GM12878 (cell line): ENCODE data around the gene CCIN. TPM values are rescaled to one million over a fixed set of nuclear protein-coding genes. Genes with fewer than 3 reads are reported as not detected.

Experiments
- ATAC-seq: fragments of 200-7000 bp; cut with Tn5 transposase; 3 replicates; pipeline ENCODE4 v1.9.1; 2020; ENCODE audit warnings: mild to moderate bottlenecking, moderate library complexity
- BruUV-seq: library from RNA; stranded (reverse); fragments of 400-500 nt; replicated peaks from 2 replicates; lab custom pipeline; 2021; lab: Mats Ljungman, UMichigan
- CTCF ChIA-PET: fragments of 300-600 bp; sonication (Branson Sonifier 250); formaldehyde crosslinking; extraction: SDS; loops from one replicate; lab custom pipeline; 2021; ENCODE audit warnings: inconsistent platforms; lab: Yijun Ruan, JAX
- POLR2A ChIA-PET: fragments of 350-600 bp; formaldehyde crosslinking; extraction: SDS; loops from one replicate; lab custom pipeline; 2021; ENCODE audit warnings: inconsistent platforms; lab: Charles Lee
- RAD21 ChIA-PET: fragments of 300-600 bp; sonication (Branson Sonifier 250); formaldehyde crosslinking; loops from one replicate; lab custom pipeline; 2023; ENCODE audit warnings: antibody characterized with exemption; ENCODE audit not compliant: unreplicated experiment; lab: Charles Lee
- SMC1A ChIA-PET: fragments of 300-600 bp; sonication (Branson Sonifier 250); formaldehyde crosslinking; loops from one replicate; lab custom pipeline; 2023; ENCODE audit not compliant: unreplicated experiment, uncharacterized antibody; lab: Charles Lee
- DNase-seq: peaks from one replicate; pipeline ENCODE4 v3.0.0-alpha.2; 2011; ENCODE audit warnings: low read depth, low spot score
- FAIRE-seq: peaks from 3 replicates; lab custom pipeline; 2011; peaks lifted over from hg19 to GRCh38; lab: Jason Lieb, UNC
- H2AFZ ChIP-seq: 2 replicates; pipeline ENCODE4 v1.6.0; 2011; ENCODE audit warnings: low read depth, low read length, control low read depth; ENCODE audit not compliant: control insufficient read depth
- H3K27ac ChIP-seq: 2 replicates; pipeline ENCODE4 v1.5.1; 2011; ENCODE audit warnings: control low read depth; ENCODE audit not compliant: control insufficient read depth, insufficient read depth
- H3K27me3 ChIP-seq, 2 experiments: replicated peaks in 1 of 2; 2 replicates each; pipeline versions ENCODE4 v1.6.0 to v1.6.1; 2011; ENCODE audit warnings: low read length in 1 of 2; ENCODE audit not compliant: control insufficient read depth in 2 of 2, insufficient read depth in 2 of 2
- H3K36me3 ChIP-seq, 2 experiments: 2 replicates each; pipeline ENCODE4 v1.5.1; 2011; ENCODE audit warnings: low read length in 1 of 2; ENCODE audit not compliant: control insufficient read depth in 2 of 2, insufficient read depth in 2 of 2
- H3K4me1 ChIP-seq: 2 replicates; pipeline ENCODE4 v1.6.1; 2011; ENCODE audit warnings: mild to moderate bottlenecking, low read length, moderate library complexity, mixed read lengths; ENCODE audit not compliant: control insufficient read depth, insufficient read depth
- H3K4me2 ChIP-seq: 2 replicates; pipeline ENCODE4 v1.6.0; 2011; ENCODE audit warnings: control low read depth; ENCODE audit not compliant: control insufficient read depth, insufficient read depth
- H3K4me3 ChIP-seq: fragments of 200-600 bp; sonication (generic); 2 replicates; pipeline ENCODE4 v1.5.1; 2016
- H3K79me2 ChIP-seq: 2 replicates; pipeline ENCODE4 v1.6.0; 2011; ENCODE audit warnings: low read length; ENCODE audit not compliant: control insufficient read depth, insufficient read depth
- H3K9ac ChIP-seq: 2 replicates; pipeline ENCODE4 v1.8.0; 2011; ENCODE audit warnings: low read length, control low read depth, mixed read lengths; ENCODE audit not compliant: control insufficient read depth, insufficient read depth
- H3K9me3 ChIP-seq: replicated peaks from 3 replicates; pipeline ENCODE4 v1.5.1; 2011; ENCODE audit warnings: mild to moderate bottlenecking, low read length; ENCODE audit not compliant: control insufficient read depth, insufficient read depth
- H4K20me1 ChIP-seq: 2 replicates; pipeline ENCODE4 v1.6.0; 2011; ENCODE audit not compliant: control insufficient read depth, insufficient read depth
- CHD2 ChIP-seq: IDR thresholded peaks from 2 replicates; pipeline ENCODE4 v1.6.1; 2011; ENCODE audit warnings: low read depth, low read length, improper control_type of control experiment, borderline replicate concordance
- CHD4 ChIP-seq: fragments of 200-600 bp; sonication (generic); IDR thresholded peaks from 2 replicates; pipeline ENCODE4 v1.6.1; 2016; ENCODE audit warnings: mild to moderate bottlenecking
- CREB1 ChIP-seq: IDR thresholded peaks from 2 replicates; pipeline ENCODE4 v1.6.1; 2012; ENCODE audit warnings: low read depth, mild to moderate bottlenecking, inconsistent platforms
- CREM ChIP-seq: IDR thresholded peaks from 2 replicates; pipeline ENCODE4 v1.6.1; 2014; ENCODE audit warnings: antibody characterized with exemption, low read depth
- EED ChIP-seq: sonication (generic); IDR thresholded peaks from 2 replicates; pipeline ENCODE4 v1.6.1; 2016; ENCODE audit warnings: antibody characterized with exemption, low read depth
- ESRRA ChIP-seq: IDR thresholded peaks from 2 replicates; pipeline ENCODE4 v1.6.1; 2012; ENCODE audit warnings: mild to moderate bottlenecking, low read length, improper control_type of control experiment
- HSF1 ChIP-seq: fragments of 150-350 bp; IDR thresholded peaks from 2 replicates; pipeline ENCODE4 v1.6.1; 2014; ENCODE audit warnings: mild to moderate bottlenecking, low read depth, low read length
- IKZF2 ChIP-seq, 2 experiments: fragments of 450-650 bp; IDR thresholded peaks; 2 replicates each; pipeline ENCODE4 v1.6.1; 2017; ENCODE audit warnings: mild to moderate bottlenecking in 2 of 2, moderate library complexity in 2 of 2
- IRF5 ChIP-seq: fragments of 450-650 bp; IDR thresholded peaks from 2 replicates; pipeline ENCODE4 v1.6.1; 2017; ENCODE audit warnings: borderline replicate concordance
- PAX5 ChIP-seq: IDR thresholded peaks from 2 replicates; pipeline ENCODE4 v1.6.1; 2011; ENCODE audit warnings: low read depth, low read length, borderline replicate concordance
- RUNX3 ChIP-seq: IDR thresholded peaks from 2 replicates; pipeline ENCODE4 v1.6.1; 2012; ENCODE audit warnings: low read length, inconsistent platforms
- TCF3 ChIP-seq: IDR thresholded peaks from 2 replicates; pipeline ENCODE4 v1.6.1; 2012; ENCODE audit warnings: low read depth, mild to moderate bottlenecking, low read length, borderline replicate concordance; ENCODE audit not compliant: insufficient read depth
- USF1 ChIP-seq: IDR thresholded peaks from 2 replicates; pipeline ENCODE4 v1.6.1; 2011; ENCODE audit warnings: borderline replicate concordance, low read depth, mild to moderate bottlenecking, moderate library complexity, mixed read lengths, low read length; ENCODE audit not compliant: insufficient read depth; ENCODE audit errors: extremely low read length
- in situ Hi-C: fragments of 300-500 bp; cut with MboI; formaldehyde crosslinking; loops from 9 replicates; pipeline ENCODE4 v1.14.3; 2018; ENCODE audit warnings: mixed read lengths
- intact Hi-C: fragments of 100-400 bp; cut with micrococcal nuclease; formaldehyde crosslinking; loops from one replicate; pipeline ENCODE4 v1.14.2; 2022; ENCODE audit not compliant: unreplicated experiment
- polyA plus RNA-seq, 11 experiments: library from polyadenylated mRNA; depleted of rRNA in 4 of 11; unstranded in 6 of 11; stranded (reverse) in 5 of 11; fragments of >200 nt; fragmentation: Nextera tagmentation in 4 of 11; fragmentation: Illumina TruSeq in 1 of 11; extraction: Ambion mirVana in 4 of 11; extraction: Trizol in 1 of 11; gene quantifications; 1 replicate in 1 of 11; 2 replicates in 10 of 11; pipeline versions ENCODE4 v1.2.1 to v1.2.3, GENCODE V29; 2011 to 2016; ENCODE audit warnings: inconsistent platforms in 2 of 11, missing spikeins in 2 of 11, low read depth in 1 of 11
- total RNA-seq, 4 experiments: library from RNA; depleted of rRNA in 3 of 4; stranded (reverse); fragments of >200 nt in 3 of 4; fragmentation: Illumina TruSeq in 1 of 4; extraction: Trizol in 1 of 4; gene quantifications; 2 replicates each; pipeline versions ENCODE4 v1.2.1 to v1.2.3, GENCODE V29; 2013 to 2021

The CCIN gene
- total and polyA plus RNA-seq, 10 of the 15 experiments (the other 5 are each of a cell fraction or from before 2014, with no cell fraction given): not detected

GRCh38 chr9:36187414-36187813, 18.2 kb downstream of the CCIN start:
- ChIA-PET POLR2A (no interaction called here), RAD21 (no interaction called here), CTCF (interaction anchor here (0.9 kb wide), 1 partner anchor 88 kb away, joined by 3 read pairs; no protein-coding TSS in a partner anchor), SMC1A (interaction anchor here (0.7 kb wide), 1 partner anchor 363 kb away, joined by 3 read pairs; no protein-coding TSS in a partner anchor)
- intact Hi-C loops: no loop called here
- in situ Hi-C loops: no loop called here
- Histone ChIP-seq H3K36me3 (no peaks in the 10 kb centered on the region), H2AFZ (peak overlapping the region; percentile 13), H3K4me1 (peaks cover 8% of the 10 kb centered on the region), H3K79me2 (peaks cover 17% of the 10 kb centered on the region), H4K20me1 (no peaks in the 10 kb centered on the region), H3K4me3 (no peak overlapping the region), H3K27me3 (no peaks in the 10 kb centered on the region), H3K9me3 (no peaks in the 10 kb centered on the region), H3K9ac (no peak overlapping the region), H3K4me2 (peak overlapping the region; percentile 15), H3K27ac (no peak overlapping the region)
- ATAC-seq: no peak
- no peak for FAIRE-seq
- DNase-seq: peak; percentile 16
- no peak for TF ChIP-seq ESRRA
- peak; percentile 12 to 28; a peak in 1 of 4 replicates for TF ChIP-seq IKZF2 (IDR thresholded peaks at IDR 0.05)
- no peak for TF ChIP-seq CHD4
- TF ChIP-seq IRF5: no peak
- TF ChIP-seq RUNX3: peak; percentile 76
- peak; percentile 71; the same call in 1 of the 2 replicates for TF ChIP-seq PAX5
- TF ChIP-seq HSF1: no peak
- peak; percentile 67; the same call in 1 of the 2 replicates for TF ChIP-seq CREB1
- peak; percentile 38; the same call in 1 of the 2 replicates for TF ChIP-seq EED
- TF ChIP-seq CREM: peak; percentile 46; the same call in 1 of the 2 replicates
- TF ChIP-seq USF1: peak; percentile 25
- no peak for TF ChIP-seq CHD2
- TF ChIP-seq TCF3: no peak
- no TSS peak for BruUV-seq
